ENCODE measurements around the gene CRYBG2. TPM values are rescaled to one million over a fixed set of nuclear protein-coding genes. Genes with fewer than 3 reads are reported as not detected.

The CRYBG2 gene
- total and polyA plus RNA-seq, 2 of the 13 experiments (the other 11 are each of a cell fraction or from before 2014, with no cell fraction given) = 1.3 to 2.9 TPM

- TF ChIP-seq ZNF326 (CRISPR knock-in tag; IDR thresholded peaks at IDR 0.05; ENCODE audit: borderline replicate concordance) (no peak), ZNF557 (CRISPR knock-in tag; IDR thresholded peaks at IDR 0.05) (no peak), ZNF512 (CRISPR knock-in tag; IDR thresholded peaks at IDR 0.05) (no peak), ZNF720 (CRISPR knock-in tag; IDR thresholded peaks at IDR 0.05) (no peak), HOXA5 (CRISPR knock-in tag; IDR thresholded peaks at IDR 0.05) (no peak), FOXP4 (CRISPR knock-in tag; IDR thresholded peaks at IDR 0.05) (0 out of 2 replicates have a peak, but pooled peaks have one; percentile 8), CHCHD3 (CRISPR knock-in tag; IDR thresholded peaks at IDR 0.05) (no peak), FOXP1 (IDR thresholded peaks at IDR 0.05) (peak; percentile 30; the same call in 1 of the 2 replicates), FOXP1 (CRISPR knock-in tag; IDR thresholded peaks at IDR 0.05) (peak; percentile 50; the same call in 1 of the 2 replicates), PHF20 (CRISPR knock-in tag; IDR thresholded peaks at IDR 0.05) (no peak), MYC (CRISPR knock-in tag; IDR thresholded peaks at IDR 0.05; ENCODE audit: borderline replicate concordance) (peak; percentile 73; the same call in 1 of the 2 replicates), ZNF724P (CRISPR knock-in tag; IDR thresholded peaks at IDR 0.05; ENCODE audit: borderline replicate concordance) (no peak), KMT2B (CRISPR knock-in tag; IDR thresholded peaks at IDR 0.05) (0 out of 2 replicates have a peak, but pooled peaks have one; percentile 5), BCL3 (CRISPR knock-in tag; IDR thresholded peaks at IDR 0.05) (no peak), TCF12 (IDR thresholded peaks at IDR 0.05) (no peak), TCF12 (CRISPR knock-in tag; IDR thresholded peaks at IDR 0.05) (0 out of 2 replicates have a peak, but pooled peaks have one; percentile 22), MAX (IDR thresholded peaks at IDR 0.05) (peak; percentile 79), MTF2 (CRISPR knock-in tag; IDR thresholded peaks at IDR 0.05; ENCODE audit: borderline replicate concordance) (no peak), MBD4 (IDR thresholded peaks at IDR 0.05; ENCODE audit: borderline replicate concordance, low read length) (no peak), RARA (CRISPR knock-in tag; IDR thresholded peaks at IDR 0.05) (peak; percentile 91), CEBPG (CRISPR knock-in tag; IDR thresholded peaks at IDR 0.05) (peak; percentile 58), NCOA2 (CRISPR knock-in tag; IDR thresholded peaks at IDR 0.05) (peak; percentile 75), ZNF24 (IDR thresholded peaks at IDR 0.05) (no peak), ZNF562 (CRISPR knock-in tag; IDR thresholded peaks at IDR 0.05; ENCODE audit: borderline replicate concordance) (no peak), MTF1 (CRISPR knock-in tag; IDR thresholded peaks at IDR 0.05) (no peak), ZNF572 (CRISPR knock-in tag; IDR thresholded peaks at IDR 0.05) (no peak), TIGD3 (CRISPR knock-in tag; IDR thresholded peaks at IDR 0.05; ENCODE audit: borderline replicate concordance) (no peak)
Measured at GRCh38 chr1:26351590-26352337, 2.2 kb downstream of the CRYBG2 start (continued).
